SH-SY5Y (cell line): ENCODE data around the gene ABTB2.

ENCODE experiments used
- GATA2 ChIP-seq: IDR thresholded peaks from 2 replicates; pipeline ENCODE4 v1.6.1; 2011; ENCODE audit warnings: mild to moderate bottlenecking, low read depth, low read length
- GATA3 ChIP-seq: IDR thresholded peaks from 2 replicates; pipeline ENCODE4 v1.6.1; 2011; ENCODE audit warnings: low read depth, mild to moderate bottlenecking, low read length, moderate library complexity

- TF ChIP-seq GATA3, result no peak; the same call in 1 of the 2 replicates
- no peak for TF ChIP-seq GATA2
Observed at GRCh38 chr11:34218067-34218466, 139.7 kb downstream of the ABTB2 start.
